ENCODE data around the gene GID8. TPM values are rescaled to one million over a fixed set of nuclear protein-coding genes. Genes with fewer than 3 reads are reported as not detected.
"Not testable (repeated sequence)": the region's sequence is repeated elsewhere in the genome, so short reads cannot be mapped to it uniquely, and the experiment has no call there.

The GID8 gene
- polyA plus RNA-seq, 3 donors: 11.5 to 12.6 (median 12.5) TPM

GRCh38 chr20:62950741-62951140 is 12.8 kb downstream of the GID8 start:
- no peak overlapping the region for H3K27ac ChIP-seq (ENCODE audit: low read depth, low read length)
- WGBS, 3 donors: 92 to 97% (median 96%) methylated on average over 8 of the region's 8 CpGs

- WGBS, 3 donors: 78 to 92% (median 84%) methylated on average over 11 of the region's 11 CpGs
- H3K27ac ChIP-seq (ENCODE audit: low read depth, low read length): no peak overlapping the region
These were observed 13.4 kb downstream of the GID8 start for GRCh38 chr20:62951143-62951895.

GRCh38 chr20:62951896-62952372 is 14.0 kb downstream of the GID8 start:
- H3K27ac ChIP-seq (ENCODE audit: low read depth, low read length): no peak overlapping the region
- WGBS, 3 donors: 89 to 91% (median 90%) methylated on average over 7 to 8 of the region's 8 CpGs

DNA sequence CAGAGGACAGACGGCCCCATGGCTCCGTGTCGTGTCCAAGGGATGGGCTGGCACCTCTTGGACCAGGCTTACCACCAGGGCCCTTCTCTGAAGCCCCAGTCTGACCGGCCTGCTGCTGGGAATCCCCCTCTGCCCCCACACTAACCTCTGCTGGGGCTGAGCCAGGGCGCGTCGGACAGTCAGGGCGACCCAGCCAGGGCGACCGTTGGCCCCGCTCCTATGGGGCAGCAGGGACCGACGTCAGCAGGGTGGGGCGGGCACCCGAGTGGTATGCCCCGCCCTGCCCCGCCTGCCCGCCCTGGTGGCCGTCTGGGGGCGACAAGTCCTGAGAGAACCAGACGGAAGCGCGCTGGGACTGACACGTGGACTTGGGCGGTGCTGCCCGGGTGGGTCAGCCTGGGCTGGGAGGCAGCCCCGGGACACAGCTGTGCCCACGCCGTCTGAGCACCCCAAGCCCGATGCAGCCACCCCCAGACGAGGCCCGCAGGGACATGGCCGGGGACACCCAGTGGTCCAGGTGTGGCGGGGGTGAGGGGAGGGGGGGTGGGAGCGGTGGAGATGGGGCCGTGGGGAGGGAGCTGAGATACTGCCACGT is 14.5 kb downstream of the GID8 start, which contains the start of gene SLC17A9:
Gene SLC17A9 (plus strand): TSS at position 337 of the 595 bp plus-strand sequence. CDS start 122 bp downstream, at position 459.
- H3K27ac ChIP-seq (ENCODE audit: low read depth, low read length): peak within 1 kb of the TSS; percentile 51
- WGBS, 3 donors: 6 to 11% (median 10%) methylated on average over 34 to 37 of the region's 37 CpGs

GRCh38 chr20:62952968-62953838 is 15.3 kb downstream of the GID8 start:
- 44 to 74% (median 51%) methylated on average over 17 to 19 of the region's 19 CpGs for WGBS, 3 donors
- H3K27ac ChIP-seq (ENCODE audit: low read depth, low read length): peak overlapping the region; percentile 51

- peak overlapping the region; percentile 51 for H3K27ac ChIP-seq (ENCODE audit: low read depth, low read length)
- 4 to 31% (median 4%) methylated on average over 32 of the region's 32 CpGs for WGBS, 3 donors
These were observed 16.1 kb downstream of the GID8 start for GRCh38 chr20:62953839-62954703.

GRCh38 chr20:62955519-62956386 is 17.8 kb downstream of the GID8 start:
- H3K27ac ChIP-seq (ENCODE audit: low read depth, low read length): no peak overlapping the region
- 56 to 79% (median 67%) methylated on average over 23 of the region's 23 CpGs for WGBS, 3 donors

GRCh38 chr20:62956387-62957135 is 18.6 kb downstream of the GID8 start:
- H3K27ac ChIP-seq (ENCODE audit: low read depth, low read length): no peak overlapping the region
- 90 to 95% (median 93%) methylated on average over 24 to 25 of the region's 25 CpGs for WGBS, 3 donors

GRCh38 chr20:62957136-62958117 is 19.5 kb downstream of the GID8 start:
- no peak overlapping the region for H3K27ac ChIP-seq (ENCODE audit: low read depth, low read length)
- 94 to 96% (median 95%) methylated on average over 35 to 36 of the region's 36 CpGs for WGBS, 3 donors

- whole genome bisulfite sequencing, 3 donors: 72 to 82% (median 76%) methylated on average over 10 of the region's 10 CpGs
- no peak overlapping the region for H3K27ac ChIP-seq (ENCODE audit: low read depth, low read length)
These were observed 20.6 kb downstream of the GID8 start for GRCh38 chr20:62958388-62959100.

DNA sequence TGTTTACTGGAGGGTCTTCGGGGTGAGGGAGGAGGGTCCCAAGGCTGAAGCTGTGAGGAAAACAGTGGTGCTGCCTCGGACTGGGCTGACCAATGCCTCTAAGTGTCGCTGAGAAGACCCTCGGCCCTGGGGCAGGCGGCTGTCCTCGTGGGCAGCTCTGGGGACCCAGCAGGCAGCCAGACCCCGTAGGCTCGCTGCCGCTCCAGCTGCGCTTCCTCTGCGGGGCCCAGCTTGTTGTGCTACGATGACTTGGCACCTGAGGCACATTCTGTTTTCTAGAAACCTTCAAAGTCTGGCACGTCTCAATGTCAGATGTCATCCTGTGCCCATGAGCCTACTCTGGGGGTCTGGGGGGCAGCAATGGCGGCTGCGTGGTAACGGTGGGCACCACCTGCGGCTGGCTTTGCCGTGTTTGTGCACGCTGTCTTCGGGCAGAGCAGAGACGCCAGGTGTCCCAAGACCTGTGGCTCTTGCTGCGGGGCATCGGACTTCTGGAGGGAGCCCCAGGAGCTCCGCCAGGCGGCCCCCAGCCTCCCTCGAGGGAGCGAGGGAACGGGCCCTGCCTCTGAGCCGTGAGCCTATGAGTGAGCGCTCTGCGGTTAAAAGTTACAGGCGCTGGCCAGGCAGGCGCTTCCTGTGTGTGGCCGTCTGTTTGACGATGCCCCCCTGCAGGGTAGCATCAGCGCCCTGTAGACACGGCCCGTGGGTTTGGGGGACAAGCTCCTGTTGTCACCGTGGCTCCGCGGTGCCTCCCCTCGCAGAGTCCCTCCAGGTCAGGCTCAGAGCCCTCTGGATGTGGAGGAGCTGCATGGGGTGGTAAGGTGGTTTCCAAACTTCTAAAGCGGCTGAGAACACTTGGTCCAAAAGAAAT is 21.4 kb downstream of the GID8 start:
- 57 to 70% (median 69%) methylated on average over 43 of the region's 43 CpGs for WGBS, 3 donors
- H3K27ac ChIP-seq (ENCODE audit: low read depth, low read length): no peak overlapping the region

GRCh38 chr20:62959998-62960436 is 22.1 kb downstream of the GID8 start:
- WGBS, 3 donors: 86 to 91% (median 87%) methylated on average over 20 of the region's 20 CpGs
- H3K27ac ChIP-seq (ENCODE audit: low read depth, low read length): no peak overlapping the region

DNA sequence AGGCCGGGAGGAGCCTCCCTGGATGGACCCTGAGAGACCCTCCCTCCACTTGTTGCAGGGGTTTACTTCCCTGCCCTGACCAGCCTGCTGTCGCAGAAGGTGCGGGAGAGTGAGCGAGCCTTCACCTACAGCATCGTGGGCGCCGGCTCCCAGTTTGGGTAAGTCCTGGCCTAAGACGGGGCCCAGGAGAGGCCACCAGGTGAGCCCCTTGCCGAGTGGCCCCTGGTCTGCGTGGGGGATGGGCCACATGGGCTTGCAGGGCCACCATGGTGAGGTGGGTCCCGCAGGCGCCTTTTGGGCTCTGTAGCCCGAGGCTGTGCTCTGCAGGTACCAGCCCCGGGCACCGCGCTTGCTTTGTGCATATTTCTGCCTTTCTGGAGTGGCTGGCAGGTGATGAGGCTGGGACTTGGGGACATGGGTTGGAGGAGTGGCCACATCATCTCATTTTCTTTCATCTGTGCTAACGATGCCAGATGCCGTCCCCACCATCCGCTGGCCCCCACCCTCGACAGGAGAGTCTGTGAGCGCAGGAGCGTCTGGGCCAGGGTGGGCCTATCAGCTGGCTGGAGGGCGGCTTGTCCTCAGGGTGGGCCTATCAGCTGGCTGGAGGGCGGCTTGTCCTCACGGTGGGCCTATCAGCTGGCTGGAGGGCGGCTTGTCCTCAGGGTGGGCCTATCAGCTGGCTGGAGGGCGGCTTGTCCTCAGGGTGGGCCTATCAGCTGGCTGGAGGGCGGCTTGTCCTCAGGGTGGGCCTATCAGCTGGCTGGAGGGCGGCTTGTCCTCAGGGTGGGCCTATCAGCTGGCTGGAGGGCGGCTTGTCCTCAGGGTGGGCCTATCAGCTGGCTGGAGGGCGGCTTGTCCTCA is 22.7 kb downstream of the GID8 start:
- 90 to 91% (median 91%) methylated on average over 23 to 27 of the region's 31 CpGs for WGBS, 3 donors

More for the DNA sequence above, 22.7 kb downstream of the GID8 start:
- H3K27ac ChIP-seq (ENCODE audit: low read depth, low read length): not testable (repeated sequence)
